IMR-90 (cell line): ENCODE data around the gene UCKL1.

Experiments
- RAD21 ChIP-seq: IDR thresholded peaks from 2 replicates; pipeline ENCODE4 v1.6.1; 2012; ENCODE audit warnings: low read length, improper control_type of control experiment
- TF ChIP-seq, protein P1 (sequence below): conservative IDR thresholded peaks from 2 replicates; pipeline ENCODE4 v1.5.1; 2012; ENCODE audit warnings: mild to moderate bottlenecking, low read depth, low read length, improper control_type of control experiment

DNA sequence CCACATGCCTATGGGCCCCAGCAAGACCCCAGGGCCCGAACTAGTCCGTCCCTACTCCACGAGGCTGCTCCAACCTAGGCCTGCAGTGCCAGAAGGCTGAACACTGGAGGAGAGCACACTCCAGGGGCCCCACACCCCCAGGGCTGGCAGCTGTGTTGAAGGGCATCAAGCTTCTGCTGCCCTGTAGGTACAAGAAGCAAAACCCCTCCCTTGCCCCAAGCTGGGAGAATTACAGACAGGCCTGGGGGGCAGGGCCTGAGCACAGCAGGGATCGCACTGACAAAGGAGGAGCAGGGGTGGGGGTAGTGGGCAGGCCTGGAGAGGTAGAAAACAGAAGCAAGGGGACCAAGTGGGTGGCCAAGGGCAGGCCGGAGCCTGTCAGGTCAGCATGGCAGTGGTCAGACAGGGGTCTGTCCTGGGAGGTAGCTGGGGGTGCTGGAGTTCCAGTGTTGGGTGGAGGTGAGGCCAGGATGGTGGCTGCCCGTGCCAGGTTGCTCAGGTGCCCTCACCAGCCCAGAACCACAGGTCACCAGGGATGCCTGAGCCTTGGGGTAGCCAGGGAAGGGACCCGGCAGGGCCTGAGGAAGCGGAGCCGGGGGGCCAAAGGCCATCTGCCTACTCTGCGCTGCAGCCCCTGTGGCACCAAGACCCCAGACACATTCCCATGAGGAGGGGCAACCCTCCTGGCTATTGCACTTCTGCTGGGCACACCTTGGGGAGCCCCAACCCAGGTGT, 2.9 kb upstream of the UCKL1 start:
- TF ChIP-seq, protein P1, sequence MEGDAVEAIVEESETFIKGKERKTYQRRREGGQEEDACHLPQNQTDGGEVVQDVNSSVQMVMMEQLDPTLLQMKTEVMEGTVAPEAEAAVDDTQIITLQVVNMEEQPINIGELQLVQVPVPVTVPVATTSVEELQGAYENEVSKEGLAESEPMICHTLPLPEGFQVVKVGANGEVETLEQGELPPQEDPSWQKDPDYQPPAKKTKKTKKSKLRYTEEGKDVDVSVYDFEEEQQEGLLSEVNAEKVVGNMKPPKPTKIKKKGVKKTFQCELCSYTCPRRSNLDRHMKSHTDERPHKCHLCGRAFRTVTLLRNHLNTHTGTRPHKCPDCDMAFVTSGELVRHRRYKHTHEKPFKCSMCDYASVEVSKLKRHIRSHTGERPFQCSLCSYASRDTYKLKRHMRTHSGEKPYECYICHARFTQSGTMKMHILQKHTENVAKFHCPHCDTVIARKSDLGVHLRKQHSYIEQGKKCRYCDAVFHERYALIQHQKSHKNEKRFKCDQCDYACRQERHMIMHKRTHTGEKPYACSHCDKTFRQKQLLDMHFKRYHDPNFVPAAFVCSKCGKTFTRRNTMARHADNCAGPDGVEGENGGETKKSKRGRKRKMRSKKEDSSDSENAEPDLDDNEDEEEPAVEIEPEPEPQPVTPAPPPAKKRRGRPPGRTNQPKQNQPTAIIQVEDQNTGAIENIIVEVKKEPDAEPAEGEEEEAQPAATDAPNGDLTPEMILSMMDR = no peak
- TF ChIP-seq RAD21 = no peak
